K562 (cell line): ENCODE results near the gene C2CD2L. TPM values are rescaled to one million over a fixed set of nuclear protein-coding genes. Genes with fewer than 3 reads are reported as not detected.
"Not testable (repeated sequence)": the region's sequence is repeated elsewhere in the genome, so short reads cannot be mapped to it uniquely, and the experiment has no call there.

Source experiments
- ATAC-seq: fragments of 200-7000 bp; cut with Tn5 transposase; 3 replicates; pipeline ENCODE4 v1.9.1; 2020; ENCODE audit warnings: moderate library complexity
- BruUV-seq: library from RNA; stranded (reverse); fragments of 400-500 nt; replicated peaks from 2 replicates; lab custom pipeline; 2021; lab: Mats Ljungman, UMichigan
- CTCF ChIA-PET: fragments of 300-600 bp; formaldehyde crosslinking; extraction: SDS; loops from one replicate; lab custom pipeline; 2021; ENCODE audit warnings: low intra/inter-chr PET ratio; lab: Yijun Ruan, JAX
- POLR2A ChIA-PET: fragments of 300-600, 350-650 bp; sonication (Branson Sonifier 250); formaldehyde crosslinking; extraction: SDS; loops from one replicate; lab custom pipeline; 2021; ENCODE audit warnings: antibody characterized with exemption, inconsistent platforms; lab: Yijun Ruan, JAX
- DNase-seq, 4 experiments: peaks; one replicate each; pipeline versions ENCODE4 v3.0.0 to v3.0.0-alpha.2; 2011 to 2018; ENCODE audit warnings: low spot score in 3 of 4, mixed read lengths in 3 of 4; ENCODE audit errors: extremely low read depth in 1 of 4
- FAIRE-seq: peaks from 2 replicates; lab custom pipeline; 2011; peaks lifted over from hg19 to GRCh38; lab: Jason Lieb, UNC
- H2AFZ ChIP-seq: 2 replicates; pipeline ENCODE4 v1.6.0; 2011; ENCODE audit warnings: low read depth, low read length, control low read depth, inconsistent platforms
- H3K27ac ChIP-seq: fragments of 200-600 bp; 3 replicates; pipeline ENCODE4 v1.8.0; 2011; ENCODE audit warnings: low read depth, mild to moderate bottlenecking, control low read depth, inconsistent platforms, low read length, moderate library complexity, mixed read lengths; ENCODE audit errors: extremely low read depth
- H3K27me3 ChIP-seq, 2 experiments: fragments of 300-600 bp in 1 of 2; 2 replicates in 1 of 2; 3 replicates in 1 of 2; pipeline versions ENCODE4 v1.6.0 to v1.8.0; 2011; ENCODE audit warnings: inconsistent platforms in 2 of 2, low read length in 2 of 2, mild to moderate bottlenecking in 1 of 2, mixed read lengths in 1 of 2, moderate library complexity in 1 of 2; ENCODE audit not compliant: control insufficient read depth in 2 of 2, insufficient read depth in 2 of 2
- H3K36me3 ChIP-seq: fragments of 300-600 bp; 3 replicates; pipeline ENCODE4 v1.8.0; 2011; ENCODE audit warnings: mild to moderate bottlenecking, low read length, inconsistent platforms; ENCODE audit not compliant: control insufficient read depth, insufficient read depth
- H3K4me1 ChIP-seq, 2 experiments: fragments of 200-600 bp in 1 of 2; replicated peaks in 1 of 2; 2 replicates in 1 of 2; 3 replicates in 1 of 2; pipeline versions ENCODE4 v1.5.1 to v1.8.0; 2011; ENCODE audit warnings: inconsistent platforms in 2 of 2, low read length in 2 of 2, mild to moderate bottlenecking in 1 of 2, mixed read lengths in 1 of 2, moderate library complexity in 1 of 2; ENCODE audit not compliant: control insufficient read depth in 2 of 2, insufficient read depth in 2 of 2
- H3K4me2 ChIP-seq: 2 replicates; pipeline ENCODE4 v1.6.1; 2011; ENCODE audit warnings: low read length, control low read depth, inconsistent platforms, mixed read lengths; ENCODE audit not compliant: insufficient read depth
- H3K4me3 ChIP-seq: fragments of 200-600 bp; sonication (generic), shearing (Covaris generic); 2 replicates; pipeline ENCODE4 v1.5.1; 2016; ENCODE audit warnings: control low read depth, inconsistent platforms
- H3K79me2 ChIP-seq: fragments of 200-600 bp; 3 replicates; pipeline ENCODE4 v1.8.0; 2011; ENCODE audit warnings: low read length, inconsistent platforms; ENCODE audit not compliant: control insufficient read depth, insufficient read depth
- H3K9ac ChIP-seq, 2 experiments: 2 replicates each; pipeline versions ENCODE4 v1.6.0 to v1.6.1; 2011; ENCODE audit warnings: low read depth in 2 of 2, low read length in 2 of 2, control low read depth in 1 of 2, inconsistent platforms in 1 of 2, mild to moderate bottlenecking in 1 of 2, mixed read lengths in 1 of 2; ENCODE audit not compliant: insufficient read depth in 1 of 2
- H3K9me1 ChIP-seq: one replicate; pipeline ENCODE4 v1.6.0; 2011; ENCODE audit warnings: inconsistent platforms, mild to moderate bottlenecking, low read length, moderate library complexity; ENCODE audit not compliant: control insufficient read depth, insufficient read depth
- H3K9me3 ChIP-seq: replicated peaks from 2 replicates; pipeline ENCODE4 v1.5.1; 2011; ENCODE audit warnings: low read depth, low read length, inconsistent platforms; ENCODE audit not compliant: control insufficient read depth, insufficient read depth
- H4K20me1 ChIP-seq: replicated peaks from 2 replicates; pipeline ENCODE4 v1.6.1; 2011; ENCODE audit warnings: low read length, inconsistent platforms, mixed read lengths; ENCODE audit not compliant: control insufficient read depth, insufficient read depth
- SPI1 ChIP-seq: IDR thresholded peaks from 2 replicates; pipeline ENCODE4 v1.6.1; 2011; ENCODE audit warnings: low read depth, low read length, control low read depth, borderline replicate concordance
- ZNF133 ChIP-seq: fragments of 250-450 bp; sonication (Bioruptor Pico); IDR thresholded peaks from 2 replicates; pipeline ENCODE4 v1.4.0; 2020; ENCODE audit warnings: mild to moderate bottlenecking
- WGBS: fragments of 100-300 bp; shearing (Covaris generic); methylation state at CpG from one replicate; pipeline ENCODE4 v1.1.6; 2016; ENCODE audit warnings: low coverage, mixed read lengths; ENCODE audit not compliant: insufficient coverage; ENCODE audit errors: missing lambda C conversion rate; 5-methylcytosine and 5-hydroxymethylcytosine counted together
- in situ Hi-C: fragments of 300-500 bp; cut with MboI; formaldehyde crosslinking; loops from 4 replicates; pipeline ENCODE4 v1.15.0; 2018; ENCODE audit warnings: inconsistent platforms, mixed read lengths
- intact Hi-C: fragments of 100-400 bp; cut with micrococcal nuclease; formaldehyde crosslinking; loops from 2 replicates; pipeline ENCODE4 v1.14.2; 2022
- polyA plus RNA-seq, 8 experiments: library from polyadenylated mRNA; depleted of rRNA in 4 of 8; stranded (reverse) in 5 of 8; unstranded in 3 of 8; fragments of >200 nt; fragmentation: Nextera tagmentation in 2 of 8; fragmentation: Illumina TruSeq in 1 of 8; extraction: Ambion mirVana in 2 of 8; extraction: Trizol in 1 of 8; gene quantifications; 2 replicates each; pipeline versions ENCODE4 v1.2.1 to v1.2.3, GENCODE V29; 2011 to 2014; ENCODE audit warnings: inconsistent platforms in 1 of 8, missing spikeins in 1 of 8
- total RNA-seq, 7 experiments: library from RNA; depleted of rRNA in 6 of 7; stranded (reverse); fragments of >200 nt in 6 of 7; fragmentation: Illumina TruSeq in 2 of 7; extraction: Trizol in 2 of 7; gene quantifications; 2 replicates each; pipeline versions ENCODE4 v1.2.1 to v1.2.3, GENCODE V29; 2011 to 2021; ENCODE audit warnings: low replicate concordance in 1 of 7
- TF ChIP-seq, protein P1 (sequence below), 3 experiments: IDR thresholded peaks in 2 of 3; conservative IDR thresholded peaks in 1 of 3; 2 replicates each; pipeline ENCODE4 v1.5.1; 2011 to 2012; ENCODE audit warnings: low read length in 3 of 3, mild to moderate bottlenecking in 3 of 3, control low read depth in 2 of 3, improper control_type of control experiment in 1 of 3, inconsistent platforms in 1 of 3, low read depth in 1 of 3, mixed read lengths in 1 of 3, moderate library complexity in 1 of 3; ENCODE audit not compliant: insufficient read depth in 2 of 3

Gene C2CD2L
- total and polyA plus RNA-seq, 9 of the 15 experiments (the other 6 are each of a cell fraction or from before 2014, with no cell fraction given): 0.66 to 41.2 (median 14.8) TPM

DNA sequence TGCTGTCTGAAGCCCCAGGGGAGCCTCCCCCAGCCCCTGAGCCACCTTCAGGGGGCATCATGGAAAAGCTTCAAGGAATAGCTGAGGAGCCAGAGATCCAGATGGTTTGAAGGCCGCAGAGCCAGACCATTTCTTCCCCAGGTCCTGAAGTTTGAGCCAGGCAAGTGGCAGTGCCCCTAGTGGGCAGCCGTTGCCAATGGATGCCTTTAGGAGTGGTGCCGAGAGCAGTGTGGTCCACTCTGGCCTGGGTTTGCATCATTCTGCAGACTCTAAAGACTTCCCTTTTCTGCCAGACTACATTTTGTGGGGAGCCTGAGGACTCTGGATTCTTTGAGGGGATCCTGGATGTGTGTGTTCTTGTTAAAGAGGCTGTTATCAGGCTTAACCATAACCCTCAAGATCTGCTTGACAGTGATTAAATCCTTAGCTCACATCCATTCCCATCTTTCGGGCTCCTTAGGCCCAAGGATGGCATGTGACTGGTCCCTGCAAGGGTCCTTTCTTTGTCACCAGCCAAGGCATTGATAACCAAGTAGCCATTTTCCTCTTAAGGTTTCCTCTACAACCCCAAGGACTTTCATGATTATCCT, 27.3 kb downstream of the C2CD2L start:
- WGBS: 59% methylated on average over 4 of the region's 4 CpGs
- no peaks in the 10 kb centered on the region for H3K79me2 ChIP-seq
- no peak overlapping the region for H3K4me3 ChIP-seq
- no peaks in the 10 kb centered on the region for H3K9me1 ChIP-seq
- no peak overlapping the region for H3K4me2 ChIP-seq
- intact Hi-C loops (no loop called here), in situ Hi-C loops (no loop called here)
- H3K36me3 ChIP-seq: peaks cover 41% of the 10 kb centered on the region; the same call in 2 of the 3 replicates
- no peak overlapping the region for H3K27ac ChIP-seq
- BruUV-seq: no TSS peak
- H3K27me3 ChIP-seq: no peaks in the 10 kb centered on the region
- no peak for FAIRE-seq
- H3K9ac ChIP-seq: no peak overlapping the region
- CTCF ChIA-PET: no interaction called here
- DNase-seq: no peak
- H2AFZ ChIP-seq: no peak overlapping the region
- TF ChIP-seq ZNF133 (CRISPR knock-in tag): no peak
- TF ChIP-seq, protein P1, sequence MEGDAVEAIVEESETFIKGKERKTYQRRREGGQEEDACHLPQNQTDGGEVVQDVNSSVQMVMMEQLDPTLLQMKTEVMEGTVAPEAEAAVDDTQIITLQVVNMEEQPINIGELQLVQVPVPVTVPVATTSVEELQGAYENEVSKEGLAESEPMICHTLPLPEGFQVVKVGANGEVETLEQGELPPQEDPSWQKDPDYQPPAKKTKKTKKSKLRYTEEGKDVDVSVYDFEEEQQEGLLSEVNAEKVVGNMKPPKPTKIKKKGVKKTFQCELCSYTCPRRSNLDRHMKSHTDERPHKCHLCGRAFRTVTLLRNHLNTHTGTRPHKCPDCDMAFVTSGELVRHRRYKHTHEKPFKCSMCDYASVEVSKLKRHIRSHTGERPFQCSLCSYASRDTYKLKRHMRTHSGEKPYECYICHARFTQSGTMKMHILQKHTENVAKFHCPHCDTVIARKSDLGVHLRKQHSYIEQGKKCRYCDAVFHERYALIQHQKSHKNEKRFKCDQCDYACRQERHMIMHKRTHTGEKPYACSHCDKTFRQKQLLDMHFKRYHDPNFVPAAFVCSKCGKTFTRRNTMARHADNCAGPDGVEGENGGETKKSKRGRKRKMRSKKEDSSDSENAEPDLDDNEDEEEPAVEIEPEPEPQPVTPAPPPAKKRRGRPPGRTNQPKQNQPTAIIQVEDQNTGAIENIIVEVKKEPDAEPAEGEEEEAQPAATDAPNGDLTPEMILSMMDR (IDR thresholded peaks at IDR 0.05 in 2 of 3, conservative IDR thresholded peaks at IDR 0.05 in 1 of 3; ENCODE audit: insufficient read depth in 2 of 3, low read depth in 1 of 3, low read length in 3 of 3): peak in 2 of 3 experiments; percentile 29 to 48; a peak in 4 of 6 replicates
- peak; percentile 9; the same call in 1 of the 2 replicates for TF ChIP-seq SPI1
- TF ChIP-seq, all 486 proteins: peak for 2
- H4K20me1 ChIP-seq: no peaks in the 10 kb centered on the region
- ATAC-seq: peak; percentile 51
- no peaks in the 10 kb centered on the region; a peak in 1 of 5 replicates for H3K4me1 ChIP-seq
- H3K9me3 ChIP-seq: no peaks in the 10 kb centered on the region
- POLR2A ChIA-PET: interaction anchor here (1.0 to 1.3 kb wide), 2 partner anchors 10 to 17 kb away, joined by 3 read pairs; no protein-coding TSS in a partner anchor

DNA sequence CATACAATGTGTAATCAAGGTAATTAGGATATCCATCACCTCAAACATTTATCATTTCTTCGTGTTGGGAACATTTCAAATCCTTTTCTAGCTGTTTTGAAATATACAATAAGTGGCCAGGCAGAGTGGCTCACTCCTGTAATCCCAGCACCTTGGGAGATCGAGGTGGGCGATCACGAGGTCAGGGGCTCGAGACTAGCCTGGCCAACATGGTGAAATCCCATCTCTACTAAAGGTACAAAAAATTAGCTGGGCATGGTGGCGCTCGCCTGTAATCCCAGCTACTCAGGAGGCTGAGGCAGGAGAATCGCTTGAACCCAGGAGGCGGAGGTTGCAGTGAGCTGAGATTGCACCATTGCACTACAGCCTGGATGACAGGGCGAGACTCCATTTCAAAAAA, 32.1 kb downstream of the C2CD2L start:
- 70% methylated on average over 10 of the region's 10 CpGs for WGBS
- DNase-seq, CTCF ChIA-PET, intact Hi-C loops, H3K27ac ChIP-seq, H3K4me2 ChIP-seq, H3K9me3 ChIP-seq, H4K20me1 ChIP-seq, ATAC-seq, H2AFZ ChIP-seq, H3K36me3 ChIP-seq, H3K79me2 ChIP-seq, H3K9ac ChIP-seq, in situ Hi-C loops, H3K9me1 ChIP-seq, H3K27me3 ChIP-seq, FAIRE-seq, H3K4me1 ChIP-seq, BruUV-seq, H3K4me3 ChIP-seq: not testable (repeated sequence)
- POLR2A ChIA-PET: interaction anchor here (0.7 to 1.2 kb wide), 2 partner anchors 33 to 44 kb away, joined by 3 to 4 read pairs; a partner anchor contains a TSS
